Kidney (tissue), 14 donors: ENCODE results near the gene MTR. TPM values are rescaled to one million over a fixed set of nuclear protein-coding genes. Genes with fewer than 3 reads are reported as not detected.
A peak's percentile ranks its signal among the peaks of the same experiment; 100 is the strongest.

Experiments used
- DNase-seq, 5 donors: peaks; one replicate each; pipeline ENCODE4 v3.0.0-alpha.2; 2013 to 2020
- FAIRE-seq: peaks from 2 replicates; lab custom pipeline; 2012; peaks lifted over from hg19 to GRCh38; lab: Jason Lieb, UNC
- H3K27ac ChIP-seq, 2 donors: one replicate each; pipeline ENCODE4 v1.7.0; 2013; ENCODE audit warnings: low read depth in 2 of 2, low read length in 2 of 2, inconsistent platforms in 1 of 2
- H3K27me3 ChIP-seq: one replicate; pipeline ENCODE4 v1.7.1; 2013; ENCODE audit warnings: low read length, inconsistent platforms; ENCODE audit not compliant: control insufficient read depth, insufficient read depth
- H3K36me3 ChIP-seq, 3 donors: one replicate each; pipeline versions ENCODE4 v1.7.0 to v1.7.1; 2013; ENCODE audit warnings: low read length in 3 of 3, control low read depth in 1 of 3, inconsistent platforms in 1 of 3; ENCODE audit not compliant: insufficient read depth in 3 of 3, control insufficient read depth in 2 of 3
- H3K4me1 ChIP-seq, 3 donors: one replicate each; pipeline versions ENCODE4 v1.7.0 to v1.7.1; 2013; ENCODE audit warnings: low read length in 3 of 3, inconsistent platforms in 1 of 3, low read depth in 1 of 3; ENCODE audit not compliant: control insufficient read depth in 2 of 3, insufficient read depth in 2 of 3
- H3K4me3 ChIP-seq, 3 donors: one replicate each; pipeline versions ENCODE4 v1.7.0 to v1.8.1; 2013; ENCODE audit warnings: low read length in 3 of 3, control low read depth in 1 of 3, inconsistent platforms in 1 of 3
- H3K9ac ChIP-seq, 3 donors: one replicate each; pipeline versions ENCODE4 v1.7.0 to v1.7.1; 2013; ENCODE audit warnings: low read length in 3 of 3, control low read depth in 1 of 3, inconsistent platforms in 1 of 3
- H3K9me3 ChIP-seq, 3 donors: one replicate each; pipeline versions ENCODE4 v1.7.0 to v1.7.1; 2013; ENCODE audit warnings: low read length in 3 of 3, control low read depth in 1 of 3, inconsistent platforms in 1 of 3; ENCODE audit not compliant: control insufficient read depth in 2 of 3, insufficient read depth in 1 of 3
- intact Hi-C: fragments of 100-400 bp; cut with DNase I; formaldehyde crosslinking; loops from one replicate; pipeline ENCODE4 v1.11.1; 2022
- polyA plus RNA-seq: library from polyadenylated mRNA; stranded (reverse); fragments of 350-450 nt; fragmentation: Illumina TruSeq; extraction: RNeasy Lipid Tissue Mini Kit (QIAGEN cat#74804); gene quantifications from one replicate; pipeline ENCODE4 v1.2.3, GENCODE V29; 2014; ENCODE audit warnings: low read depth, low replicate concordance; ENCODE audit not compliant: insufficient read depth
- total RNA-seq: library from RNA; stranded (reverse); fragmentation: NEBNext Ultra II Directional; extraction: Animal tissue kit (Norgen Biotek cat#: 25700); gene quantifications from one replicate; pipeline ENCODE4 v1.2.1, GENCODE V29; 2021
- TF ChIP-seq, protein P1 (sequence below): IDR thresholded peaks from 3 replicates; pipeline ENCODE4 v1.5.1; 2012; ENCODE audit warnings: mild to moderate bottlenecking, moderate library complexity, borderline replicate concordance; ENCODE audit not compliant: insufficient read depth; ENCODE audit errors: extremely low read depth
- donor health status: control.
- donor health status: control.
- donor health status: control.
- donor health status: control.
- donor health status: control.
- donor health status: DM: yes; HTN: yes; CAD: no.
- donor health status: Normal renal cell carcinoma (clear cell type).

MTR gene
- total and polyA plus RNA-seq, 2 donors from 2014 or later = 7.6 to 61.0 TPM

DNA sequence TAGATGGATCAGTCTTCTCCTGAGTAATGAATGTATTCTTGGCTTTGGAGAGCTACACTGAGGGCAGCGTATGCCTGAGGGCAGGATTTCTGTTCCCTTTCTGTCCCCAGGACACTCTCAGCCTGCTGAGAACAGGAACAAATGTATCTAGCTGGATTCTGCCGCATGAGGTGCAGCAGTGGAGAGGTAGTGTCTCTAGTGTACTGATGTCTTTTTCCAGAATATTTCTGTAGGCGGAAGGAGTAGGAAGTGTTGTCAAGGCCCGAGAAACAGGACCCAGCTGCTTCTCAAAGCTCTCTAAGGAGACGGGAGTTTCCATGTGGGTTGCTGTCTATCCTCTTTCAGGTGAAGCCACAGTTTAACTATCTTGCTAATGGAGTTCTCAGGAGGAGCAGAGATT lies 143.7 kb downstream of the MTR start:
- intact Hi-C loops = no loop called here
- H3K36me3 ChIP-seq = no peaks in the 10 kb centered on the region

GRCh38 chr1:236942431-236942830 lies 147.3 kb downstream of the MTR start:
- intact Hi-C loops = no loop called here
- no peak for FAIRE-seq

More for the DNA sequence above, 143.7 kb downstream of the MTR start:
- Histone ChIP-seq H3K9me3 (no peaks in the 10 kb centered on the region), H3K4me1 (no peaks in the 10 kb centered on the region), H3K27me3 (no peaks in the 10 kb centered on the region), H3K4me3 (no peak overlapping the region), H3K9ac (no peak overlapping the region), H3K27ac (no peak overlapping the region)
- TF ChIP-seq, protein P1, sequence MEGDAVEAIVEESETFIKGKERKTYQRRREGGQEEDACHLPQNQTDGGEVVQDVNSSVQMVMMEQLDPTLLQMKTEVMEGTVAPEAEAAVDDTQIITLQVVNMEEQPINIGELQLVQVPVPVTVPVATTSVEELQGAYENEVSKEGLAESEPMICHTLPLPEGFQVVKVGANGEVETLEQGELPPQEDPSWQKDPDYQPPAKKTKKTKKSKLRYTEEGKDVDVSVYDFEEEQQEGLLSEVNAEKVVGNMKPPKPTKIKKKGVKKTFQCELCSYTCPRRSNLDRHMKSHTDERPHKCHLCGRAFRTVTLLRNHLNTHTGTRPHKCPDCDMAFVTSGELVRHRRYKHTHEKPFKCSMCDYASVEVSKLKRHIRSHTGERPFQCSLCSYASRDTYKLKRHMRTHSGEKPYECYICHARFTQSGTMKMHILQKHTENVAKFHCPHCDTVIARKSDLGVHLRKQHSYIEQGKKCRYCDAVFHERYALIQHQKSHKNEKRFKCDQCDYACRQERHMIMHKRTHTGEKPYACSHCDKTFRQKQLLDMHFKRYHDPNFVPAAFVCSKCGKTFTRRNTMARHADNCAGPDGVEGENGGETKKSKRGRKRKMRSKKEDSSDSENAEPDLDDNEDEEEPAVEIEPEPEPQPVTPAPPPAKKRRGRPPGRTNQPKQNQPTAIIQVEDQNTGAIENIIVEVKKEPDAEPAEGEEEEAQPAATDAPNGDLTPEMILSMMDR = no peak
- FAIRE-seq = no peak
- peak in 2 of 5 donors; percentile 6 to 39 for DNase-seq

DNA sequence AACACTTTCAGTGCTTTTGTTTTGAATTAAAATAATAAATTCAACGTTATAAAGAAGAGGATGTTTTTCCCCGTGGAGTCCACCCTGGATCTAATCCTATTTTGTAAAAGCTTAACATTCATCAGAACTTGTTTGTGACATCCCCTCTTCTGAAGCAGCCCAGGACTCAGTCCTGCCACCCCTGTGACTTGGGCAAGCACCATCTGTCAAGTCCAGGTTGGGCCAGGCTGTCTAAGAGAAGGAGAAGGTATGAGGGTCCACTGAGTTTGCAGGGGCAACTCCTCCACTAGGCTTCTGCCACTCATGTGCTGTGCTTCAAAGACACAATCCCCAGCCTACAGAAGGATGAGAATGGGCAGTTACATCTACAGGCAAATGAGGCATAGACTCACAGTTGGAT lies 149.5 kb downstream of the MTR start:
- H3K9ac ChIP-seq = no peak overlapping the region

More at GRCh38 chr1:236942431-236942830, 147.3 kb downstream of the MTR start:
- H3K4me1 ChIP-seq = no peaks in the 10 kb centered on the region
- no peaks in the 10 kb centered on the region for H3K27me3 ChIP-seq
- H3K4me3 ChIP-seq = no peak overlapping the region
- no peaks in the 10 kb centered on the region for H3K9me3 ChIP-seq
- DNase-seq = no peak
- no peak overlapping the region for H3K27ac ChIP-seq
- no peaks in the 10 kb centered on the region for H3K36me3 ChIP-seq
- TF ChIP-seq, protein P1 = no peak
- no peak overlapping the region for H3K9ac ChIP-seq

More for the DNA sequence above, 149.5 kb downstream of the MTR start:
- H3K4me1 ChIP-seq = no peaks in the 10 kb centered on the region
- H3K4me3 ChIP-seq = no peak overlapping the region
- DNase-seq = no peak
- intact Hi-C loops = no loop called here
- no peaks in the 10 kb centered on the region for H3K27me3 ChIP-seq
- no peaks in the 10 kb centered on the region for H3K36me3 ChIP-seq
- H3K9me3 ChIP-seq = no peaks in the 10 kb centered on the region
- no peak overlapping the region for H3K27ac ChIP-seq
- FAIRE-seq = no peak
- TF ChIP-seq, protein P1 = no peak
